IPS-18a (cell line): ENCODE data around the gene SIK3.
"Not testable (repeated sequence)": the region's sequence is repeated elsewhere in the genome, so short reads cannot be mapped to it uniquely, and the experiment has no call there.

Experiments
- H3K27ac ChIP-seq: one replicate; pipeline ENCODE4 v1.5.1; 2013; ENCODE audit warnings: low read length
- H3K27me3 ChIP-seq: one replicate; pipeline ENCODE4 v1.6.1; 2013; ENCODE audit warnings: mild to moderate bottlenecking, low read length; ENCODE audit not compliant: control insufficient read depth, insufficient read depth
- H3K36me3 ChIP-seq: one replicate; pipeline ENCODE4 v1.6.1; 2013; ENCODE audit warnings: low read depth, low read length; ENCODE audit not compliant: control insufficient read depth
- H3K4me1 ChIP-seq: one replicate; pipeline ENCODE4 v1.6.1; 2013; ENCODE audit warnings: low read depth, low read length; ENCODE audit not compliant: control insufficient read depth
- H3K4me3 ChIP-seq: one replicate; pipeline ENCODE4 v1.5.1; 2013; ENCODE audit warnings: low read length
- H3K9ac ChIP-seq: one replicate; pipeline ENCODE4 v1.6.1; 2013; ENCODE audit warnings: mild to moderate bottlenecking, low read length, moderate library complexity
- H3K9me3 ChIP-seq: one replicate; pipeline ENCODE4 v1.6.1; 2013; ENCODE audit warnings: low read depth, low read length; ENCODE audit not compliant: control insufficient read depth

The SIK3 gene

DNA sequence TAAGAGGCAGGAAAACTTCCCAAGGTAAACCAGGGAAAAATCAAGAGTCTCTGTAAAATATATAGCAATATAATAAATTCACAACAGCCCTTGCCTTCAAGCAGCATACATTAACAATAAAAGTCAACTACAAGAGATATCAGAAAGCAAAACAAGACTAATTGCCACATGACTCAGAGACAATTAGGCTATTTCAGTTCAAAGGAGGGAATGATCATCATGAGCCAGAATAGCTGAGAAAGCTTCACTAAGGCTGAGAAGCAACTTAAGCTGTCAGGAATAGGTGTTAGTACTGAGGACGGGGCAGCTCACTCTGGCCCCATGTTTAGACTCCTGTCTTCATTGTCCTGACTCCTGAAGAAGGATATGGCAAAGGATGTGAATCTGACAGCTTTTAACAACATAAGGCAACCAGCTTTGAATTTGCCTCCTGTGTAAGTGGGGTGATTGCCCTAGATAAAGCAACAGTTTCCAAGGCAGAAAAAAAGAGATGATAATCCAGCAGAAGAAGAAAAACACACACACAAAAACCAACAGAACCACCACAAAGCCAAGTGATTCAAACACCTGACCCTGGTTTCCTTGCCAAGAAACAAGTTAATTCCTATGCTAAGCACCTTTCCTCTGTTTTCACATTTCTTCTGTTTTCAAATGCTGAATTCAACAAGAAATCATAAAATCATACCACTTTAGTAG lies 60.8 kb downstream of the SIK3 start:
- no peak overlapping the region for H3K4me3 ChIP-seq
- H3K9ac ChIP-seq: no peak overlapping the region
- H3K9me3 ChIP-seq: no peaks in the 10 kb centered on the region
- no peaks in the 10 kb centered on the region for H3K36me3 ChIP-seq
- H3K4me1 ChIP-seq: peaks cover 7% of the 10 kb centered on the region
- no peak overlapping the region for H3K27ac ChIP-seq
- no peaks in the 10 kb centered on the region for H3K27me3 ChIP-seq

DNA sequence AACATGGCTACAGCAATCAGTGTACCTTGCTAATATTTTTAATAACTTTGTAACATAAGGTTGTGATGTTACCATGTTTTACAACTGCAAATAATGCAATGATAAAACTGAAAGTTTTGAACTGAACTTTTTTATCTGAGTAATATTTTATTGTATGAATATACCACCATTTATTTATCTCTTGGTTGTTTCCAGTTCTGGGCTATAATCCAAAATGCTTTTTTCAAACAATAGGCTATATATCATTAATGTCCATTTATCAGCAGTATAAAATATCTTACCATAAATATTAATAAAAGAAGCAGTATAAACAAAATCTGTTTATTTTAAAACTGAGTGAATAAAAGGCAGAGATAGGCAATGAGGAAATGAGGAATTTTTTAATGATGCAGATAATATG lies 63.3 kb downstream of the SIK3 start:
- peaks cover 7% of the 10 kb centered on the region for H3K4me1 ChIP-seq
- H3K36me3 ChIP-seq: no peaks in the 10 kb centered on the region
- H3K27ac ChIP-seq: no peak overlapping the region
- no peaks in the 10 kb centered on the region for H3K27me3 ChIP-seq
- H3K9ac ChIP-seq: no peak overlapping the region
- no peak overlapping the region for H3K4me3 ChIP-seq
- H3K9me3 ChIP-seq: no peaks in the 10 kb centered on the region

DNA sequence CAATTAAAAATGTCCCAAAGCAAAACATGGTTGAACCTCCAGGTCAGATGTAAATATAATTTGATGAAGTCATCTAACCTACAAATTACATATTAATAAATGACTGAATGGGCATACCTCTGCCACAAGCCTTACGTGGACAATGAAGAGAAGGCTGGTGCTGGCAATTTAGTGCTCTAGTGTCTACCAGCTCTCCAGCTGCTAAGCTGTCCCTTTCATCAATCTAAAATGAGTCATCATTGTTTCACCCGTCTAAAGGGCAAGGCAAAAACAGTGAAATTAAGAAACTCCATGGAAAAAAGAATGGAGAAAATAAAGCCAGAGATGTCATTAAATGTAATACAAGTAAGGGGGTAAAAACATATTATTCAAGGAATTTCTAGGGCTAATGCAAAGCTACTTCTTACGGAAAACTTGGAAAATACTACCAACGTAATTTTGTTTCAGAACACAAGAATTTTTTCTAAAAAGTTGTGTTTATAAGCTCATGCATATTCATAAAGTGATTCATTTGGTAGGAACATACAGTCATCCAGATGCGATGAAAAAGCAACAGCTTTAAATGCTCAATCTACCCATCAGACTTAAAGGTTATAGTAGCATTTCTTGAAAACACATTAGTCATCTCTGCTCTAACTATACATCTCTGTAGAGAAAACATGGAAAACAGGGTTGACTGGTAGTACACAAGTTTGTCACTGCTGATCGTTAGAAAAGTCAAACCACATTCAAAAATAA lies 71.5 kb downstream of the SIK3 start:
- Histone ChIP-seq H3K36me3 (no peaks in the 10 kb centered on the region), H3K27ac (no peak overlapping the region), H3K9ac (no peak overlapping the region), H3K4me1 (no peaks in the 10 kb centered on the region), H3K27me3 (no peaks in the 10 kb centered on the region), H3K9me3 (no peaks in the 10 kb centered on the region), H3K4me3 (no peak overlapping the region)

DNA sequence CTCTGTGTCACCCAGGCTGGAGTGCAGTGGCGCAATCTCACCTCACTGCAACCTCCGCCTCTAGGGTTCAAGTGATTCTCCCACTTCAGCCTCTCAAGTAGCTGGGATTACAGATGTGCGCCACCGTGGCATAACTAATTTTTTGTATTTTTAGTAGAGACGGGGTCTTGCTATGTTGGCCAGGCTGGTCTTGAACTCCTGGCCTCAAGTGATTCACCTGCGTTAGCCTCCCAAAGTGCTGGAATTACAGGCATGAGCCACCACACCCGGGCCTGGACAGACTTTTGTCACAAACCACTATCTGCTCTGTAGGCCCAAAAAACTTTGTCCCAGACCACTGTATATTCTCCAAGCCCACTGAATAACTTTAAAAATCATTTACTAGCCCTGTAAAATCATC lies 74.5 kb downstream of the SIK3 start:
- H3K9ac ChIP-seq, H3K27ac ChIP-seq, H3K4me1 ChIP-seq, H3K27me3 ChIP-seq, H3K4me3 ChIP-seq, H3K9me3 ChIP-seq, H3K36me3 ChIP-seq: not testable (repeated sequence)

DNA sequence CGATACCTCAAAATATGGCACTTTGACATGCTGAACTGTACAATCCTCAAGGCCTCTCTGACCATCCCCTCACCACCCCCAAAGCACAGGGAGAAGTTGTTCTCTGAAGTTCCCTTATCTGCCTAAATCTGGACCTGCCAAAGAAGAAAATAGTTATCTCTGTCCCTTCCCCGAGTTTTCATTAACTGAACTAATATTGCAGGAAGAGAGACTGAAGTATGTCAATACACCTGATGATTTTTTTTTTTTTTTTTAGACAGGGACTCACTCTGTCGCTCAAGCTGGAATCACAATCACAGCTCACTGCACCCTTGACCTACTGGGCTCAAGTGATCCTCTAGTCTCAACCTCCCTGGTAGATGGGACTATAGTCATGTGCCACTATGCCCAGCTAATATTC lies 75.0 kb downstream of the SIK3 start:
- no peaks in the 10 kb centered on the region for H3K27me3 ChIP-seq
- H3K36me3 ChIP-seq: no peaks in the 10 kb centered on the region
- no peak overlapping the region for H3K27ac ChIP-seq
- H3K9ac ChIP-seq: no peak overlapping the region
- no peaks in the 10 kb centered on the region for H3K9me3 ChIP-seq
- H3K4me1 ChIP-seq: no peaks in the 10 kb centered on the region
- no peak overlapping the region for H3K4me3 ChIP-seq

DNA sequence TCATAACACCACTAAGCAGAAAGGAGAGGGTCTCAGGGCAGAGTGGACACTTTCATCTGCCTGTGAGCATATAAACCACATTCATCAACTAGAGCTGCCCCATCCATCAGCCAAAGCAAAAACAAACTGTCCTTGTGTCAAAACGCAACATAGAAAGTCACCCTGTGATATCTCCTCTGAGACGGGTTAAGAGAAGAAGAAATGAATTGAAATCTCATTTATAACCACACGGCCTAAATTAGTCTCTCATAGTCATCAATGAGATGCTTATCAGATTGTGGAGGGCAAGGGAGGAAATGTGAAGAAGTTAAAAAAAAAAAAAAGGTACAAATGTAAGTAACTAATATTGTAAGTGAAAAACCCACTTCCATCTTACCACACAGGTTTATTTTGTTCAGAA lies 75.7 kb downstream of the SIK3 start:
- Histone ChIP-seq H3K9ac (no peak overlapping the region), H3K4me3 (no peak overlapping the region)

DNA sequence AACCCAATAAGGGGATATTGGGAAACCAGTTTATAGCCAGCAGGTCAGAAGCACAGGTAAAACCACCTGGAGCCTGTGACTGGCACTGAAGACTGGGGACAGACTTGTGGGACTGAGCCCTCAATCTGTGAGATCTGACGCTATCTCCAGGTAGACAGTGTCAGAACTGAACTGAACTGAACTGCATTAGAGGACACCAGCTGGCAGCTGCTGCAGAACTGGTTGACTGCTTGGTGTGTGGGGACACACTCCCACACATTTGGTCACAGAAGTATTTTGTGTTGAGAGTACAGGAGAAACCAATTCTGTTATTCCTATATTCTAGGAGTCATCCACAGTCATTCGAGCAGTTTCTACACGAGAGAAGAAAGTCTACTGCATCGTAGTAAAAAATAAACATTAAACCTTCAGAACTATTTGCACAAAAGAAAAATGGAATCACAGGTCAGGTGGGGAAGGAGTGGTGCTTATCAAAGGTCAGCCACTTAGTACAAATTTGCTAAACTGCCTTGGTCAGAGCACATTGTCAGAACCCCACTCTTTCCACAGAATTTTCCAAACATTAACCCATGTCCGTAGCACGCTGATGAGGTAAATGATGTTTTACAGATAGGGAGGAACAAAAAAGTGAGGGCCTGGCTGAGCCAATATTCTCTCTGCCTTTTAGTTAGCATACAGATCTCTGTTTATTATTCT lies 77.2 kb downstream of the SIK3 start:
- H3K27me3 ChIP-seq: no peaks in the 10 kb centered on the region
- H3K27ac ChIP-seq: no peak overlapping the region
- H3K9me3 ChIP-seq: no peaks in the 10 kb centered on the region
- H3K9ac ChIP-seq: no peak overlapping the region
- no peaks in the 10 kb centered on the region for H3K4me1 ChIP-seq
- no peak overlapping the region for H3K4me3 ChIP-seq
- no peaks in the 10 kb centered on the region for H3K36me3 ChIP-seq

More for the DNA sequence above, 75.7 kb downstream of the SIK3 start:
- Histone ChIP-seq H3K27me3 (no peaks in the 10 kb centered on the region), H3K36me3 (no peaks in the 10 kb centered on the region), H3K9me3 (no peaks in the 10 kb centered on the region), H3K4me1 (no peaks in the 10 kb centered on the region), H3K27ac (no peak overlapping the region)

DNA sequence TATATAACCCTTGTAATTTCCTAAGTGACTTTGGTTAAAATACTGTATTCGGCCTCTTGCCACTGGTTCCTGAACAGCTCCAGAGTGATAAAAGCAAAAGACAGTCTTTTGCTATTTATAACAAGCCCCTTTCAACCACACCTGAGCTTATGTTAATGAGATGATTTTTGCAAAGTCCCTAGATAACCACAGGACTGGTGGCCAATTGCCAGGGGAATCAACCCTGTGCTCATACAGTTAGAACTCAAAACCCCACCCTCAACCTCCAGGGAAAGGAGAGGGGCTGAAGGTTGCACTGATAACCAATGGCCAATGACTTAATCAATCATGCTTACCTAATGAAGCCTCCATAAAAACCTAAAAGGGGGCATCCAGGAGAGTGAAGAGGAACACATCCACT lies 77.9 kb downstream of the SIK3 start:
- H3K4me1 ChIP-seq: no peaks in the 10 kb centered on the region
- no peak overlapping the region for H3K27ac ChIP-seq
- no peak overlapping the region for H3K4me3 ChIP-seq
- H3K9me3 ChIP-seq: no peaks in the 10 kb centered on the region
- no peak overlapping the region for H3K9ac ChIP-seq
- no peaks in the 10 kb centered on the region for H3K36me3 ChIP-seq
- no peaks in the 10 kb centered on the region for H3K27me3 ChIP-seq

DNA sequence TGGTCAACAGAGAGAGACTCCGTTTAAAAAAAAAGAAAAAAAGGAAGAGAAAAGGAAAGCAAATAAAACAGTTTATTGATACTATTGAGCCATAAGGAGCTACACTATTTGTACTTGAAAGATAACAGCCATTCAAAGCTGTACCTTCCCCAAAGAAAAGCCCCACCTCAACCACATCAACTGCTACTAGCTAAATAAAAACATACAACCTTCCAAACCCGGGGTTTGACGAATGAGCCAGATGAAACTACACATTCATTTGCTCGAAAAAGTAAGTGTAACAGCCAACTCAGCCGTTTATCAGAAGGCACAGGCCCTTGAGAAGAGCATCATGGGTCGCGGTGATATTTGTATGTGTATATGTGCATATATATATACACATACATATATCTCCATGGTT lies 78.4 kb downstream of the SIK3 start:
- no peaks in the 10 kb centered on the region for H3K9me3 ChIP-seq
- H3K36me3 ChIP-seq: no peaks in the 10 kb centered on the region
- H3K9ac ChIP-seq: no peak overlapping the region

DNA sequence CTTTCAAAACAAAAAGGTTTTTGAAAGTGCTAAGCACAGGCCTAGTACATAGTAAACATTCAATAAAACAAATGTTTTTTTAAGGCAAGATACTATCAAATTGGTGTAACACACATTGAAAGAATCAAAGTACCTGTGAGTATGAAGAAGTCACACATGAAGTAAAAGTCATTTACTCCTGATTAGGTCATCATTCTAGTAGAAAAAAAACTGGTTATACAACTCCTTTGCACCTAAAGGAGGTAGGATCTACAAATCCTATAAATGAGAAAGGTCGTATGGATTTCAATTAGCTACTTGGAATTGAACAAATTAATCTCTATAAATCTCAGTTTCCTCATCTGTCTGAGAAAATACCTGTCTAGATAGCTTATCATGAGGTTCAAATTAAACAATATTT lies 80.8 kb downstream of the SIK3 start:
- no peak overlapping the region for H3K9ac ChIP-seq
- H3K36me3 ChIP-seq: no peaks in the 10 kb centered on the region
- H3K27me3 ChIP-seq: no peaks in the 10 kb centered on the region
- H3K4me3 ChIP-seq: no peak overlapping the region
- H3K9me3 ChIP-seq: no peaks in the 10 kb centered on the region
- H3K4me1 ChIP-seq: no peaks in the 10 kb centered on the region
- H3K27ac ChIP-seq: no peak overlapping the region

More for the DNA sequence above, 78.4 kb downstream of the SIK3 start:
- H3K4me3 ChIP-seq: no peak overlapping the region
- H3K27ac ChIP-seq: no peak overlapping the region
- no peaks in the 10 kb centered on the region for H3K4me1 ChIP-seq
- no peaks in the 10 kb centered on the region for H3K27me3 ChIP-seq

DNA sequence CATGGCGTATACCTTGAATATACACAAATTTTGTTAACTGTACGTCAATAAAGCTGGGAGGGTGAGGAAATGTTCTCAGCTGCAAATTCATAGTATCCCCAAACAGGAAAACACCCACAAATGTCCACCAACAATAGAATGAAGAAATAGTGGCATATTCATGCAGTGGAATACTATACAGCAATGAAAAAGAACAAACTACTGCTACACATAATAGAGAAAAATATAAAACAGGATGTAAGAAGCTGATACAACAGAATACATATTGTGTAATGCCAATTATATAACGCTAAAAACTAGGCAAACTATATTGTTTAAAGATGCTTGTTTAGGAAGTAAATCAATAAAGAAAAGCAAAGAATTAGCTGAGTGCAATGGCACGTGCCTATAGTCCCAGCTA lies 81.5 kb downstream of the SIK3 start:
- H3K36me3 ChIP-seq: no peaks in the 10 kb centered on the region
- no peaks in the 10 kb centered on the region for H3K27me3 ChIP-seq
- H3K9ac ChIP-seq: no peak overlapping the region
- H3K4me1 ChIP-seq: no peaks in the 10 kb centered on the region
- no peak overlapping the region for H3K4me3 ChIP-seq
- no peak overlapping the region for H3K27ac ChIP-seq
- H3K9me3 ChIP-seq: no peaks in the 10 kb centered on the region
